Prostate gland (tissue), 2 donors: ENCODE data around the gene GBX1.

Experiments
- CTCF ChIP-seq, 4 experiments: fragments of 200-600 bp in 2 of 4; fragments of 450-650 bp in 2 of 4; sonication (generic) in 2 of 4; IDR thresholded peaks; 1 replicate in 3 of 4; 2 replicates in 1 of 4; pipeline ENCODE4 v1.5.1; 2016 to 2019; ENCODE audit warnings: antibody characterized with exemption in 4 of 4, mild to moderate bottlenecking in 2 of 4, moderate library complexity in 2 of 4
- POLR2A ChIP-seq: fragments of 450-650 bp; IDR thresholded peaks from one replicate; pipeline ENCODE4 v1.6.1; 2016; ENCODE audit warnings: antibody characterized with exemption, mild to moderate bottlenecking
- POLR2AphosphoS5 ChIP-seq: sonication (generic); formaldehyde crosslinking; IDR thresholded peaks from one replicate; pipeline ENCODE4 v1.6.1; 2017; ENCODE audit warnings: antibody characterized with exemption

GRCh38 chr7:151142686-151143040, 24.8 kb downstream of the GBX1 start:
- TF ChIP-seq CTCF (IDR thresholded peaks at IDR 0.05) (no peak), POLR2A (no peak), POLR2AphosphoS5 (no peak)
